WTC11 (cell line): ENCODE data around the gene TFB2M. TPM values are rescaled to one million over a fixed set of nuclear protein-coding genes. Genes with fewer than 3 reads are reported as not detected.

Experiments
- ARID4B ChIP-seq: sonication (generic); formaldehyde crosslinking; IDR thresholded peaks from 2 replicates; pipeline ENCODE4 v1.8.0; 2023; ENCODE audit warnings: missing genetic modification reagents, mild to moderate bottlenecking, borderline replicate concordance
- ATF2 ChIP-seq: sonication (generic); formaldehyde crosslinking; IDR thresholded peaks from 2 replicates; pipeline ENCODE4 v1.8.1; 2022; ENCODE audit warnings: low read depth, missing genetic modification reagents, borderline replicate concordance
- ATF3 ChIP-seq: sonication (generic); formaldehyde crosslinking; conservative IDR thresholded peaks from 2 replicates; pipeline ENCODE4 v1.8.1; 2022; ENCODE audit warnings: mild to moderate bottlenecking, missing genetic modification reagents
- ATF6 ChIP-seq: sonication (generic); formaldehyde crosslinking; IDR thresholded peaks from 2 replicates; pipeline ENCODE4 v1.8.1; 2023; ENCODE audit warnings: mild to moderate bottlenecking, missing genetic modification reagents
- CDX4 ChIP-seq: fragments of 250-450 bp; sonication (Bioruptor Pico); IDR thresholded peaks from 2 replicates; pipeline ENCODE4 v1.9.0; 2021; ENCODE audit warnings: moderate library complexity, mild to moderate bottlenecking, inconsistent platforms, borderline replicate concordance
- EMX1 ChIP-seq: fragments of 250-450 bp; sonication (Bioruptor Pico); IDR thresholded peaks from 2 replicates; pipeline ENCODE4 v1.8.0; 2021; ENCODE audit warnings: mild to moderate bottlenecking
- FOXK1 ChIP-seq: sonication (generic); formaldehyde crosslinking; IDR thresholded peaks from 2 replicates; pipeline ENCODE4 v1.8.0; 2022; ENCODE audit warnings: mild to moderate bottlenecking, moderate library complexity, missing genetic modification reagents
- MAX ChIP-seq: sonication (generic); formaldehyde crosslinking; IDR thresholded peaks from 2 replicates; pipeline ENCODE4 v1.8.0; 2022; ENCODE audit warnings: mild to moderate bottlenecking, missing genetic modification reagents
- NR2C2 ChIP-seq: sonication (generic); formaldehyde crosslinking; IDR thresholded peaks from 2 replicates; pipeline ENCODE4 v1.8.0; 2022; ENCODE audit warnings: mild to moderate bottlenecking, missing genetic modification reagents
- PRDM15 ChIP-seq: sonication (generic); formaldehyde crosslinking; IDR thresholded peaks from 2 replicates; pipeline ENCODE4 v1.8.0; 2022; ENCODE audit warnings: missing genetic modification reagents
- PRRX2 ChIP-seq: fragments of 250-450 bp; sonication (Bioruptor Pico); IDR thresholded peaks from 2 replicates; pipeline ENCODE4 v1.8.0; 2021; ENCODE audit warnings: mild to moderate bottlenecking
- TEAD4 ChIP-seq: sonication (generic); formaldehyde crosslinking; IDR thresholded peaks from 2 replicates; pipeline ENCODE4 v1.8.0; 2022; ENCODE audit warnings: mild to moderate bottlenecking, missing genetic modification reagents
- ZNF425 ChIP-seq: fragments of 250-450 bp; sonication (Bioruptor Pico); conservative IDR thresholded peaks from 2 replicates; pipeline ENCODE4 v1.9.0; 2021; ENCODE audit warnings: mild to moderate bottlenecking
- total RNA-seq: library from RNA; stranded (reverse); gene quantifications from 3 replicates; pipeline ENCODE4 v1.2.3, GENCODE V29; 2021

TFB2M gene
- total RNA-seq, 1 experiment from 2014 or later = 16.5 TPM

GRCh38 chr1:246527402-246528088 lies 38.5 kb downstream of the TFB2M start (continued):
- no peak for TF ChIP-seq MAX (CRISPR knock-in tag)
- no peak for TF ChIP-seq ARID4B (CRISPR knock-in tag)
- TF ChIP-seq ZNF425 (CRISPR knock-in tag) = no peak
- no peak for TF ChIP-seq FOXK1
- no peak for TF ChIP-seq PRRX2 (CRISPR knock-in tag)
- TF ChIP-seq ATF3 (CRISPR knock-in tag) = no peak
- no peak for TF ChIP-seq NR2C2
- no peak for TF ChIP-seq CDX4 (CRISPR knock-in tag)
- no peak for TF ChIP-seq TEAD4 (CRISPR knock-in tag)
- no peak for TF ChIP-seq EMX1 (CRISPR knock-in tag)
- TF ChIP-seq ATF6 = no peak
- TF ChIP-seq ATF2 (CRISPR knock-in tag) = no peak
- TF ChIP-seq PRDM15 (CRISPR knock-in tag) = no peak
